ENCODE data around the gene C22orf39.

The C22orf39 gene

DNA sequence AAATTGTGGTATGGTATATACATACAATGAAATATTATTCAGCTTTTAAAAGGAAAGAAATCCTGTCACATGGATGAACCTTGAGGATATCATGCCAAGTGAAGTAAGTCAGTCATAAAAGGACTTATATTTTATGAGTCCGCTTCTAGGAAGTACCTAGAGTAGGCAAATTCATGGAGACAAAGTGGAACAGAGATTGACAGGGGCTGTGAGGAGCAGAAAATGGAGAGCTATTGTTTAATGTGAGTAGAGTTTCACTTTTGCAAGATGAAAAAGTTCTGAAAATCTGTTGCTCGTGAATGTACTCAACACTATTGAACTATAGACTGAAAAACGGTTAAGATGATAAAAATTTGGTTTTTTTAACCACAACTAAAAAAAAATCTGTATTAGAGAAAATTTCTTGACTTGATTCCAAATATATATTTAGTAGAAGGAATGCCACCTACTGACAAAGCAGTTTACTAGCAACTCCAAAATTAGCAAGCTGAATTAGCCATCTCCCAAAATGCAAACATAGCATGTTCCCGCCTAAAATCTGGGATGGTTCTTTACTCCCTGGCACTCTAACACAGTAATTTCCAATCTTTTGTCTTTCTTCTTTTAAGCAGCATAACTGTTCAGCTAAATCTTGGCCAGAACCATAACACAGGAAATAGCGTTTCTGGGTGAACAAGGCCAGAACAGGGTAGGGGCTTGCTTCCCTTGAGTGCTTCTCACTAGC lies 30.0 kb upstream of the C22orf39 start:
- no peak for DNase-seq (ENCODE audit: low read depth)

DNA sequence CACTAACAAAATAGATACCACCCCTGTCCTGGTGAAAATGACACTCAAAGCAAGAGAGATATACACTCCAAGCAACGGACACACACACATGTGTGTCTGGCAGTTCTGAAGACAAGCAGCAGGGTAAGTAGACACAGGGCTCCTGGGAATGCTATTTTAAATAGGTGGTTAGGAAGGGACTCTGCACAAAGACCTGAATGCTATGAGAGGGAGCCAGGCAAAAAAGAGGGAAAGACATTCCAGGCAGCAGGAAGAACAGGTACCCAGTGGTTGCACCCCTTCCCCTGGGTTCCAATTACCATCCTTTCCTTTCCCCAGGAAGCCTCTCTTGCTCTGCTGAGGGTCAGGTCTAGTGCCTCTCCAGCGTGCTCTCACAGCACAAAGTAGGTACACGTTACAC lies 28.5 kb upstream of the C22orf39 start:
- DNase-seq (ENCODE audit: low read depth): no peak

- DNase-seq (ENCODE audit: low read depth): no peak
These were observed 26.1 kb upstream of the C22orf39 start for GRCh38 chr22:19473578-19473977.

- no peak for DNase-seq (ENCODE audit: low read depth)
These were observed 24.7 kb upstream of the C22orf39 start for GRCh38 chr22:19472233-19472632.

DNA sequence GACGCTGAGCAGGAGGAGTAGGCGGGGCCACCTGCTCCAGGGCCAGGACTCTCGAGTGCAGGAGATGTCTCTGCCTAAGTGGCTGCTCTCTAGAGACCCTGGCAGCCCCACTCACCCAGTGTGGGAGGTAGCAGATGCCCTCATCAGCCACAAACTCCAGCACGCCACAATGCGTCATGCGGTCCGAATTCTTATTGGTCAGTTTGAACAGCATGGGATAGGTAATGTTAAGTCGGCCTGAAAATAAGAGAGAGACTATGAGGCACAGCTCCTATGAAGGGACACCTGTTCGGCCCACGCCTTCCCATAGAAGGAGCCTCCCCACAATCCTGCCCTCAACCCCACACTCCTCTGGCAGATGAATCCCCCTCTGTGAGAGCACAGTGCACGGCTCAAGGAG lies 24.1 kb upstream of the C22orf39 start:
- no peak for DNase-seq (ENCODE audit: low read depth)

GRCh38 chr22:19470010-19470409 lies 22.5 kb upstream of the C22orf39 start:
- no peak for DNase-seq (ENCODE audit: low read depth)

GRCh38 chr22:19469421-19469820 lies 21.9 kb upstream of the C22orf39 start:
- DNase-seq (ENCODE audit: low read depth): no peak

GRCh38 chr22:19467912-19468311 lies 20.4 kb upstream of the C22orf39 start:
- no peak for DNase-seq (ENCODE audit: low read depth)

GRCh38 chr22:19466848-19467752 lies 19.6 kb upstream of the C22orf39 start:
- DNase-seq (ENCODE audit: low read depth): no peak

DNA sequence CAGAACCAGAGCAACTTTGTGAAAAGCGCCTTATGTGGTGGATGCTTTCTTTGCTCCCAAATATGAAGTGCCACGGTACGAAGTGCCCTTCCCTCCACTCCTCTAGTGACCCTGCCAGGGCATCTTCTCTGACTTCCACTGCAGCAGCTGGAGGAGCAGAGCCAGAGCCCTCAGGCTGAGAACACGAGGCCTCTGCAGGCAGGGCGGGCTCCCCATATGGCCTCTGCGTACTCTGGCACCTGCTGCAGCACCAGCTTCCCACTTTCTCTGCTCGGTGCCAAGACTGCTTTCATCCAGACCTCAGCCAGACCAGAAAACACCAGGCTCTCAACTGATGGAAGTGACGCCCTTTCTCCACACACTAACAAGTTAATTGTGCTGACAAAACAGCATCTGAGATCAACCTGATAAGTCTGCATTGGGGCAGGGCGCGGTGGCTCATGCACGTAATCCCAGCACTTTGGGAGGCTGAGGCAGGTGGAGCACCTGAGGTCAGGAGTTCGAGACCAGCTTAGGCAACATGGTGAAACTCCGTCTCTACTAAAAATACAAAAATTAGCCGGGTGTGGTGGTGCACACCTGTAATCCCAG lies 18.7 kb upstream of the C22orf39 start:
- DNase-seq (ENCODE audit: low read depth): no peak

- DNase-seq (ENCODE audit: low read depth): no peak
These were observed 17.5 kb upstream of the C22orf39 start for GRCh38 chr22:19464975-19465374.

DNA sequence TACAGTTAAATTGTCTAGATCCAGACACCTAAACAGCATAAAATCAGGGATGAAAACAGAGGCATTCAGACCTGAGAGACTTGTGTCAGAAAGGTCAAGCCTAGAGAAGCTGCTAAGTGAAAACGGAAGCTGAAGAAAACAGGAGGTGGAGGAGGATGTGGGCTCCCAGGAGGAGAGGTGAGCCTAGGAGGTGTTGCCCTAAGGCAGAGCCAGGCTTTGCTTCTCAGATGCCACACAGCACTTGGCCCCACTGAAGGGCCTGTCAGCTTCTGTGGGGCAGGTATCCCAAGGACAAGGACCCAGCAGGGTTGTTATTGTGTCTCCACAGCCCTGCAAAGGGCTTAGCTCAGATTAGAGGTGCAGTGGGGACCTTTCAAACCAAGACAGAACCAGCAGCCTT lies 17.0 kb upstream of the C22orf39 start:
- DNase-seq (ENCODE audit: low read depth): no peak

DNA sequence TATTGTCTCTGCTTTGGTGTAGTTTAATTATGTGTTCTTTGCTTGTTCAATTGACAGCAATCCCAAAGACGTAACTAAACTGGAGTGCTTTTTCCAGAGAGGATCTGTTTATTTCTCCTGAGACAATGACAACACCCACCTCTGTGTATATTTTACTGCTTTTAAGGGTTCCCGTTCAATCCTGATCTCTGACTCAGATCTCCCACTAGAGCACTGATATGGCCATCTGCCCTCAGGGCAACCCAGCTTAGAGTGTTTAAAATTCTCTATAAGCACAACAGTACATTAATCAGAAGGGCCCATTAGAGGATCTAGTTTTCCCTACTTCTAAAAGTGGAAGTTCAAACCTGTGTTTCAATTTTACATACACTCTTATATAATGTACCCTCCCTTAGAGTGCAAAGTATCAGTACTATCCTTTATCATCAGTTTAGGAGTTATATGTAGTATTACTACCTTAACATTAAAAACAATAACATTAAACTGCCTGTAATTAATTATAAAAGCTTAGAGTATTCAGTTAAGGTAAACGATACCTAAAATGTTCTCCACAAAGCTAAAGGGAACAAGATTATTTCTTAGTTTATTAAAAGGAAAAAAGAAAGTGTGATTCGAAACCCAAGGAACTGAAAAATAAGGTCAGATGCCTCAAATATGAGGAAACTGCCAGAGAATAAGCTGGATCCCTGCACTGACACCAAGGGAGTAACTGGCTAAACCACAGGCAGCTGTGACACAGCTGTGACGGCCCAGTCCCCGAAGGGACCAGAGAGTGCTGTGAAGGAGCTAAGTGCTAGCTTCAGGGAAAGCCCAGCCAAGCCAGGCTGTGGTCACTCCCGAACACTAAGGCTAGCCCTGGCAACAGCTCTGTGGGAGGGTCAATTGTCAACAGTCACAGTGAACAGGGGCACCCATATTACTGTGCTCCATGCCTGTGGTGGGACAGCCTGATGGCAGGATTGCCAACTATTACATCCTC lies 16.3 kb upstream of the C22orf39 start:
- no peak for DNase-seq (ENCODE audit: low read depth)

- DNase-seq (ENCODE audit: low read depth): no peak
These were observed 15.5 kb upstream of the C22orf39 start for GRCh38 chr22:19463008-19463407.

DNA sequence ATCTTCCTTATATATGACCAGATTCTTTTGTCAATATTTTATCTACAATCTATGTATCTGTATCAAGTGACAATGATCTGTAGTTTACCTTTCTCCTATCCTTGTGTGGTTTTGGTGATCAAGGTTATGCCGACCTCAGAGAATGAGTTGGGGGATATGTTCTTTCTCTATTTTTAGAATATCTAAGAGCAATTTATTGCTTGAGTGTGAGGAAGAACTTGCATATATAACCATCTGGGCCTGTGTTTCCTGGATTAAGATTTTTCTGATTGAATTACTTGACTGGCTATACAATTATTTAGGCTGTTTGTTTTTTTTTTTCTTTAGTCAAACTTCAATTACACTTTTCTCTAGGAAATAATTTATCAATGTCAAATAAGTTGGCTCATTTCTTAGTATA lies 14.0 kb upstream of the C22orf39 start:
- DNase-seq (ENCODE audit: low read depth): no peak

GRCh38 chr22:19460036-19460435 lies 12.5 kb upstream of the C22orf39 start:
- no peak for DNase-seq (ENCODE audit: low read depth)

GRCh38 chr22:19457828-19458428 lies 10.4 kb upstream of the C22orf39 start:
- DNase-seq (ENCODE audit: low read depth): no peak

DNA sequence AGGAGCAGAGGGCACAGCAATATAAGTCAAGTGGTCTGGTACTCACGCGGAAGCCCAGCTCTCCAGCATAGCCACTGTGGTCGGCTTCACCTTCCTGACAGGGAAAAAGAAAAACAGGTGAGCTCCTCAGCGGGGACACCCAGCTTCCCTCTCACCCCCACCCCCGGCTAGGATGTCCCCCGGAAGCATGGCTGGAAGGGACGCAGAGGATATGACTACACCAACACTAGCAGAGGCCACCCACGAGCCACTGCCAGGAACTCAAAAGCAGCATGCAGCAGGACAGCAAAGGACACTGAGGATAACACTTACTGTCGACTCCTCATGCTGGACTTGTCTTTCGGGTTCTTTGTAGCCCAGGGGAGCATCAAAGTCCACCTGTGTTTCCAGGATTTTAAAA lies 9.0 kb upstream of the C22orf39 start:
- no peak for DNase-seq (ENCODE audit: low read depth)

DNA sequence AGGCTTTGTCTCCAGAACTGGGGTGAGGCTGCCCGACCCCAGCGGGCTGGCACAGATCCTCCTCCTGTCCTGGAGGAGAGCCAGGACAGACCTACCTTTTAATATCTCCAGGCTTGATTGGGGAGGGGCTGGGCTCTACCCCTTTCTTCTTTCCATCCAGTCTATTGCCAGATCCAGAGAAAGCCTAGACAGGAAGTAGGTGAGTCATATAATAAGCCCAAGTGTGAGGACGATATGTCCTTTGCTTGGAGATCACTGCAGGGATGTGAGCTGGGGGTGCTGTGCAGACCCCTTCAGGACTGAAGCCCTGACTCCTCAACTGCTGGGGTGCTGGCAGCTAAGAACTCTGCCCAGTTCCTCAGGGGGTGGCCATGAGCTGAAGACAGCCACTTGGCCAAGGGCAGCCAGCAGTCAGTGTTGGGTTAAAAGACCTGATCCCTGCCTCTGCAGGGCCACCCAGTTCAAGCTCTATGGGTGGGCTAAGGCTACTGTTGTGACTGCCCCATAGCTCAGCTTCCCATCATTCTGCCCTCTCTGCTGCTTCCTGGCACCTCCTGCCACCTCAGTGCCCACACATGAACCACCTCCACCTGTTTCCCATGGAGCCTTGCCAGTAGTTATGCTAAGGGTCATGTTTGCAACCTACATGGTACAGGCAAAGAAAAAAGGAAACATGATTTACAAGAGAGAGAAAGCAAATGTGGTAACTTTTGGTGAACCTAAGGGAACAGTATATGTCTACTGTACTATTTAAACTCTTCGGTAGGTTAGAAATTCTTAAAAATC lies 8.3 kb upstream of the C22orf39 start:
- no peak for DNase-seq (ENCODE audit: low read depth)

DNA sequence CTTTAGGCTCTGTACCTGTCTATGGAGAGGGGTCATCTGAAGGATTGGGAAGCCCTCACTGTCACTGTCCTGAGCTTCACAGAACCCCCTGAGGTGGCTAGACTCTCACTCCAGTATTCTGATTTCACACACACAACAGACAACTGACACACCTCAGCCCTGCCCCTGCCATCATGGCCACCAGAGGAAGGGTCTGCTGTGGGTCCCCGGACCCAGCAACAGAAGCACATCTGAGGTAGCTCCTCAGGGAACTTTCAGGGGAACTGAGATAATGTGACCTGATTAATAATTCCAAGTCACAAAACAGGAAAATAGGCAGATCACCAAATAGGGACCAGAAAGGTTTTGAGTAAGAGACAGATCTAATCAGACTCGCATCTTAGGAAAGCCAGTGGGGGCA lies 7.5 kb upstream of the C22orf39 start:
- no peak for DNase-seq (ENCODE audit: low read depth)

DNA sequence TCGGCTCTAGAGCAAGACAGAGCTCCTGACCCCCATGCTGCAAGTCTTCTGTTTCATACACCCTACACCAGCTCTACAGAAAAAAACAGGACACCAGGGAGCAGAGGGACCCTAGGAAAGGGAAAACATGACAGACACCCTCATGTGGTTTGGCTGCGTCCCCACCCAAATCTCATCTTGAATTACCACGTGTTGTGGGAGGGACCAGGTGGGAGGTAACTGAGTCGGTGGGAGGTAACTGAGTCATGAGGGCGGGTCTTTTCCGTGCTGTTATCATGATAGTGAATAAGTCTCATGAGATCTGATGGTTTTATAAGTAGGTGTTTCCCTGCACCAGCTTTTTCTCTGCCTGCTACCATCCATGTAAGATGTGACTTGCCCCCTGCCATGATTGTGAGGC lies 6.6 kb upstream of the C22orf39 start:
- no peak for DNase-seq (ENCODE audit: low read depth)
